ENCODE measurements around the gene SMIM23. TPM values are rescaled to one million over a fixed set of nuclear protein-coding genes. Genes with fewer than 3 reads are reported as not detected.

SMIM23 gene
- total RNA-seq, 2 experiments from 2014 or later = not detected

GRCh38 chr5:171744882-171745281 is 40.7 kb upstream of the SMIM23 start:
- POLR2A ChIA-PET = no interaction called here
- H3K9me3 ChIP-seq (ENCODE audit: control insufficient read depth in 1 of 2, insufficient read depth in 1 of 2, low read length in 2 of 2) = peaks cover 0 to 6% of the 10 kb centered on the region in 2 experiments
- TF ChIP-seq CTCF (IDR thresholded peaks at IDR 0.05) = no peak
- no peak for ATAC-seq (ENCODE audit: poor library complexity)
- intact Hi-C loops (cut with DNase I, micrococcal nuclease) = no loop called here
- Mint-ChIP-seq H3K4me1 (ENCODE audit: low read depth) (no peaks in the 10 kb centered on the region), H3K9me3 (no peaks in the 10 kb centered on the region), H3K4me3 (no peak overlapping the region), H3K27me3 (no peaks in the 10 kb centered on the region), H3K27ac (no peak overlapping the region), H3K36me3 (ENCODE audit: low read depth) (no peaks in the 10 kb centered on the region)
- no peaks in the 10 kb centered on the region for H3K4me1 ChIP-seq (ENCODE audit: insufficient read depth, low read length)
- H3K36me3 ChIP-seq (ENCODE audit: insufficient read depth, low read length) = no peaks in the 10 kb centered on the region
- H3K4me3 ChIP-seq (ENCODE audit: low read length) = no peak overlapping the region
- no peak for DNase-seq
- H3K27ac ChIP-seq (ENCODE audit: low read depth in 1 of 2, low read length in 2 of 2) = no peak overlapping the region
- CTCF ChIA-PET = interaction anchor here (1.4 kb wide), 1 partner anchor 13 kb away, joined by 3 read pairs; no protein-coding TSS in a partner anchor
- no peaks in the 10 kb centered on the region for H3K27me3 ChIP-seq (ENCODE audit: control insufficient read depth in 1 of 2, insufficient read depth in 2 of 2, low read length in 2 of 2)

- H3K27me3 ChIP-seq (ENCODE audit: control insufficient read depth in 1 of 2, insufficient read depth in 2 of 2, low read length in 2 of 2) = no peaks in the 10 kb centered on the region
- H3K27ac Mint-ChIP-seq = no peak overlapping the region
- ChIA-PET CTCF (interaction anchor here (1.4 kb wide), 1 partner anchor 12 kb away, joined by 3 read pairs; no protein-coding TSS in a partner anchor), POLR2A (no interaction called here)
- H3K4me3 ChIP-seq (ENCODE audit: low read length) = no peak overlapping the region
- TF ChIP-seq CTCF (IDR thresholded peaks at IDR 0.05) = no peak
- H3K9me3 Mint-ChIP-seq = no peaks in the 10 kb centered on the region
- no peak overlapping the region for H3K4me3 Mint-ChIP-seq
- no peaks in the 10 kb centered on the region for H3K36me3 ChIP-seq (ENCODE audit: insufficient read depth, low read length)
- H3K9me3 ChIP-seq (ENCODE audit: control insufficient read depth in 1 of 2, insufficient read depth in 1 of 2, low read length in 2 of 2) = peaks cover 0 to 6% of the 10 kb centered on the region in 2 experiments
- no peak for DNase-seq
- no peak for ATAC-seq (ENCODE audit: poor library complexity)
- H3K27me3 Mint-ChIP-seq = no peaks in the 10 kb centered on the region
- H3K27ac ChIP-seq (ENCODE audit: low read depth in 1 of 2, low read length in 2 of 2) = no peak overlapping the region
- H3K36me3 Mint-ChIP-seq (ENCODE audit: low read depth) = no peaks in the 10 kb centered on the region
- intact Hi-C loops (cut with DNase I, micrococcal nuclease) = no loop called here
- H3K4me1 Mint-ChIP-seq (ENCODE audit: low read depth) = no peaks in the 10 kb centered on the region
- H3K4me1 ChIP-seq (ENCODE audit: insufficient read depth, low read length) = no peaks in the 10 kb centered on the region
Measured at GRCh38 chr5:171745602-171746001, 40.0 kb upstream of the SMIM23 start.

- Histone ChIP-seq H3K4me3 (ENCODE audit: low read length) (no peak overlapping the region), H3K36me3 (ENCODE audit: insufficient read depth, low read length) (no peaks in the 10 kb centered on the region), H3K27me3 (ENCODE audit: control insufficient read depth in 1 of 2, insufficient read depth in 2 of 2, low read length in 2 of 2) (no peaks in the 10 kb centered on the region), H3K9me3 (ENCODE audit: control insufficient read depth in 1 of 2, insufficient read depth in 1 of 2, low read length in 2 of 2) (peaks cover 0 to 6% of the 10 kb centered on the region in 2 experiments), H3K27ac (ENCODE audit: low read depth in 1 of 2, low read length in 2 of 2) (no peak overlapping the region), H3K4me1 (ENCODE audit: insufficient read depth, low read length) (no peaks in the 10 kb centered on the region)
- TF ChIP-seq CTCF (IDR thresholded peaks at IDR 0.05) = no peak
- Mint-ChIP-seq H3K9me3 (no peaks in the 10 kb centered on the region), H3K27ac (no peak overlapping the region), H3K4me3 (no peak overlapping the region), H3K27me3 (no peaks in the 10 kb centered on the region), H3K36me3 (ENCODE audit: low read depth) (no peaks in the 10 kb centered on the region), H3K4me1 (ENCODE audit: low read depth) (no peaks in the 10 kb centered on the region)
- ChIA-PET CTCF (no interaction called here), POLR2A (no interaction called here)
- ATAC-seq (ENCODE audit: poor library complexity) (no peak), DNase-seq (no peak)
- intact Hi-C loops (cut with DNase I, micrococcal nuclease) = no loop called here
Measured at GRCh38 chr5:171747061-171747859, 38.4 kb upstream of the SMIM23 start.
